Activated gamma-delta T cell treated with anti-CD3 and anti-CD28 coated beads, Interleukin-2, amount 50 U/mL, for 16 hours (primary cell): ENCODE results near the gene TRPV6.

Experiments used
- DNase-seq: peaks from one replicate; pipeline ENCODE4 v3.0.0-alpha.2; 2020; ENCODE audit warnings: low read depth

TRPV6 gene

DNA sequence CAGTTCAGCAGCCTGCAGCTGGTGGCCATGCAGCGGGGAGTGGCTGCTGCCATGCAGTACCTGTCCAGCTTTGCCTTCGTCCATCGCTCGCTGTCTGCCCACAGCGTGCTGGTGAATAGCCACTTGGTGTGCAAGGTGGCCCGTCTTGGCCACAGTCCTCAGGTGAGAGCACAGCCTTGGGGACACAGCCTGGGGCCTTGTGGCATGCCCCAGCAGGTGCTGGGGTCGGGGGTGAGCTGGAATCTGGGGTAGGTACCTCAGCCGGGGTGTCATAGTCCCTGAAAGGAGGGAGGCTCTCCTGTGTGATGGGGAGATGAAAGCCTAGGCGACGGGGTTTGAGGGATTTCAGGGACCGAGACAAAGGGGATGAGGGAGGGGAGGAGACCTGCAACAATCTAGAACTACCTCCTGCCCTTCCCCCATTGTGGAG lies 16.5 kb downstream of the TRPV6 start:
- no peak for DNase-seq

DNA sequence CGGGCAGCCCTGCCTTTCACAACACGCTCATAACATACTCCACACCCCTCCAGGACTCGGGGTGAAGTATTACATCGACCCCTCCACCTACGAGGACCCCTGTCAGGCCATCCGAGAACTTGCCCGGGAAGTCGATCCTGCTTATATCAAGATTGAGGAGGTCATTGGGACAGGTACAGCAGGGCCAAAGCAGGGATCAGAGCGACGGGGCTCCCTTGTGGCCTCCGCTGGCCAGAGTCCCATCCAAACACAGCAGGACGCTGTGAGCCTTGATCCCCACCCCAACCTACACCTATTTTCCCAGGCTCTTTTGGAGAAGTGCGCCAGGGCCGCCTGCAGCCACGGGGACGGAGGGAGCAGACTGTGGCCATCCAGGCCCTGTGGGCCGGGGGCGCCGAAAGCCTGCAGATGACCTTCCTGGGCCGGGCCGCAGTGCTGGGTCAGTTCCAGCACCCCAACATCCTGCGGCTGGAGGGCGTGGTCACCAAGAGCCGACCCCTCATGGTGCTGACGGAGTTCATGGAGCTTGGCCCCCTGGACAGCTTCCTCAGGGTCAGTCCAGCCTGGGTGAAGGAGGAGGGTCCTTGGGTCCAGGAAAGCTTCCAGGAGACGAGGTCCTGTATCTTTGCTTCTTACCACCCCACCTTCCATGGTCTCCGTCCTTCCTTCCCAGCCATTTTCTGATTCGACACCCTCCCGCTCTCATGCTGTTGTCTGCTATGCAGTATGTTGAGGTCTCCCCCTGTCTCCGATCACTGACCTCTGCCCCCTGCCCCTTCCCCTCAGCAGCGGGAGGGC lies 17.2 kb downstream of the TRPV6 start:
- DNase-seq = no peak

DNA sequence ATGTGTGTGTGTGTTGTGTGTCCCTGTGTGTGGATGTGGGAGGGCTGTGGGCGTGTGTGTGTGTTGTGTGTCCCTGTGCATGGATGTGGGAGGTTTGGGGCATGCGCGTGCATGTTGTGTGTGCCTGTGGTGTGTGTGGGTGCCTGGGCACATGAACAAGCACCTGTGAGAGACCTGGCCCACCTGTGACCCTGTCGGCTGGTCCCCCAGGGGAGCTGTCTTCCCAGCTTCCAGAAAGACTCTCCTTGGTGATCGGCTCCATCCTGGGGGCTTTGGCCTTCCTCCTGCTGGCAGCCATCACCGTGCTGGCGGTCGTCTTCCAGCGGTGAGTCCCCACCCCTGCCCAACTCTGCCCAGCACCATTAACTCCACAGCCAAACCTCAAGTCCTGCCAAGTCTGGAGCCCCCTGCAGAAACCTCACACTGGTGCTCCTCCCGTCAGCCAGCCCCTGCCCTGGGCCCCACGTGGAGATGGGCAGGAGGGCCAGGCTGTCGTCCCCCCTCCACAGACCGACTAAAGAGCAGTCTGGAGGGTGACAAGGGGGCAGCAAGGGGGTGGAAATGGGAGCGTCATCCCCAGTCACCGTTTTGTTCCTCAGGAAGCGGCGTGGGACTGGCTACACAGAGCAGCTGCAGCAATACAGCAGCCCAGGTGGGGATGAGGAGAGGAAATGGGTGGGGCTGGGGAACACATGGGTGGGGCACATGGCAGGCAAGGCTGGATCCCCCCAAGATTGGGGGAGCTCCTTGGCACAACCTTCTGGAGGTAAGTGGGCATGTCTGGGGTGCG lies 18.0 kb downstream of the TRPV6 start:
- no peak for DNase-seq

DNA sequence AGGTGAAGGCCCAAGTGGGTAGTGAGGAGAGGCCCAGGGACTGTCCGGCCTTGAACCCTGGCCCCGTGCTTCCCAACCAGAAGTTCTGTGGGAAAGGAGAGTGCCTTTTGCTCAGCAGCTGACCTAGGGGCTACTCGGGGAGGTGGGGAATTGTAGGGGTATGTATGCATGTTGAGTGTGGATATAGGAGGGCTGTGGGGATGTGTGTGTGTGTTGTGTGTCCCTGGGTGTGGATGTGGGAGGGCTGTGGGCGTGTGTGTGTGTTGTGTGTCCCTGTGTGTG lies 18.5 kb downstream of the TRPV6 start:
- DNase-seq = no peak

DNA sequence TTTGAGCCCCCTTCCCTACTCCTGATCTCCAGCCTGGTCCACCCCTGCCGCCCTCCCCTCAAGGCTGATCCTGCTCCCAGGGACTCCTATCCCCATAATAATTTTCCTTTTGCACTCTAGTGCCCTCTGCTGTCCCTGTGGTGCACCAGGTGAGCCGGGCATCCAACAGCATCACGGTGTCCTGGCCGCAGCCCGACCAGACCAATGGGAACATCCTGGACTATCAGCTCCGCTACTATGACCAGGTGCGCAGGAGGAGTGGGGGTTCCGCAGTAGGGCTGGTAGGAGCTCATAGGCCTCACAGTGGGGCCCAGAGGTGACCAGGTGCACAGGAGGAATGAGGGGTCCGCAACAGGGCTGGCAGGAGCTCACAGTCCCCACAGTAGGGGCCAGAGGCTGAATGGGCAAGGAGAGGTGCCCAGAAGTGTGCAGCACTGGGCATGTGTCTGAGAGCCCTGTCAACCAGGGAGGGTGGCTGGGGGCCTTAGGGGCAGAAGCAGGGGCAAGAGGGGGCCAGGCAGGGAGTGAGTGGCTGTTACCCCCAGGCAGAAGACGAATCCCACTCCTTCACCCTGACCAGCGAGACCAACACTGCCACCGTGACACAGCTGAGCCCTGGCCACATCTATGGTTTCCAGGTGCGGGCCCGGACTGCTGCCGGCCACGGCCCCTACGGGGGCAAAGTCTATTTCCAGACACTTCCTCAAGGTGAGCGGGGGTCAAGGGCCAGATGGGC lies 19.0 kb downstream of the TRPV6 start:
- DNase-seq = no peak

DNA sequence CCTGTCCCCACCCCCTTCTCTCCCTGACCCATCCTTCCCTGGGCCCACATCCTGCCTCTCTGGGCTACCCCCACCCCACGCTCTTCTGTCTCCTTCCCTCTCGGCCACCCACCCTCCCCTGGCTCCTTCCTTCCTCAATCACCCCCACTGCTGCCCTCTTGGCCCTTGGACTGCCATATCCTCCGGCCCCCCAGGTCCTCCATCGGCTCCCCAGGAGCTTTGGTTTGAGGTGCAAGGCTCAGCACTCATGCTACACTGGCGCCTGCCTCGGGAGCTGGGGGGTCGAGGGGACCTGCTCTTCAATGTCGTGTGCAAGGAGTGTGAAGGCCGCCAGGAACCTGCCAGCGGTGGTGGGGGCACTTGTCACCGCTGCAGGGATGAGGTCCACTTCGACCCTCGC lies 19.8 kb downstream of the TRPV6 start:
- no peak for DNase-seq

DNA sequence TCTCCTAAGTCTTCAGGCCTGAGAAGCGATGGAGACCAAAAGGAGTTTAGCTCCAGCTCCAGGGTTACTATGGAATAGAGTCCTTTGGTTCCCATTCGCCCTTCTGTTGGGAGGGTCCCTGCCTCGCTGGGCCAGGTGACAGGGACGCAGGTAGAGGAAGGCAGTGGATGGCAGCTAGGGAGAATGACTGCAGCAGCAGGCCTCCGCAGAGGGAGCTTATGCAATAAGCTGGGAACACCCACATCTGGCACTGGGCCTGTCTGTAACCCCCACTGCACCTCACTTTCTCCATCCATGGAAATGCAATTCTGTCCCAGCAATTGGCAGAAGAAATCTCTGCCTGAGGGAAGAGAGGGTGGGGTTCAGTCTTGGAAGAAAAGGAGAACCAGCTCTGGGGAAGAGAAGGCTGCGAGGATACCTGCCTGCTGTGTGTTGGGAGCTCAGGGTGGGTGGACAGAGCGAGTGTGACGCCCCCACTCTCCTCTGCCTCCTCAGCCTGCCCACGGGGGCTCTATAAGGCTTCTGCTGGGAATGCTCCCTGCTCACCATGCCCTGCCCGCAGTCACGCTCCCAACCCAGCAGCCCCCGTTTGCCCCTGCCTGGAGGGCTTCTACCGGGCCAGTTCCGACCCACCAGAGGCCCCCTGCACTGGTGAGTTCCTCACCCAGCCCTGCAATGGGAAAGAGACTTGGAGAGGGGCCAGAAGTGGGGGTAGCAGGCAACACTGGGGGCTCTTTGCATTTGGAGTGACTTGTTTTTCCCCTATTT lies 20.4 kb downstream of the TRPV6 start:
- DNase-seq = no peak

DNA sequence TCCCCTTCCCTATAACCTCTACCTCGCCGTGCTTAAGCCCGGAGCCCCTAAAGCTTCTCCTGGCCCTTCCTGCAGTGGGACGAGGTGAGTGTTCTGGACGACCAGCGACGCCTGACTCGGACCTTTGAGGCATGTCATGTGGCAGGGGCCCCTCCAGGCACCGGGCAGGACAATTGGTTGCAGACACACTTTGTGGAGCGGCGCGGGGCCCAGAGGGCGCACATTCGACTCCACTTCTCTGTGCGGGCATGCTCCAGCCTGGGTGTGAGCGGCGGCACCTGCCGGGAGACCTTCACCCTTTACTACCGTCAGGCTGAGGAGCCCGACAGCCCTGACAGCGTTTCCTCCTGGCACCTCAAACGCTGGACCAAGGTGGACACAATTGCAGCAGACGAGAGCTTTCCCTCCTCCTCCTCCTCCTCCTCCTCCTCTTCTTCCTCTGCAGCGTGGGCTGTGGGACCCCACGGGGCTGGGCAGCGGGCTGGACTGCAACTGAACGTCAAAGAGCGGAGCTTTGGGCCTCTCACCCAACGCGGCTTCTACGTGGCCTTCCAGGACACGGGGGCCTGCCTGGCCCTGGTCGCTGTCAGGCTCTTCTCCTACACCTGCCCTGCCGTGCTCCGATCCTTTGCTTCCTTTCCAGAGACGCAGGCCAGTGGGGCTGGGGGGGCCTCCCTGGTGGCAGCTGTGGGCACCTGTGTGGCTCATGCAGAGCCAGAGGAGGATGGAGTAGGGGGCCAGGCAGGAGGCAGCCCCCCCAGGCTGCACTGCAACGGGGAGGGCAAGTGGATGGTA lies 21.5 kb downstream of the TRPV6 start:
- DNase-seq = no peak

DNA sequence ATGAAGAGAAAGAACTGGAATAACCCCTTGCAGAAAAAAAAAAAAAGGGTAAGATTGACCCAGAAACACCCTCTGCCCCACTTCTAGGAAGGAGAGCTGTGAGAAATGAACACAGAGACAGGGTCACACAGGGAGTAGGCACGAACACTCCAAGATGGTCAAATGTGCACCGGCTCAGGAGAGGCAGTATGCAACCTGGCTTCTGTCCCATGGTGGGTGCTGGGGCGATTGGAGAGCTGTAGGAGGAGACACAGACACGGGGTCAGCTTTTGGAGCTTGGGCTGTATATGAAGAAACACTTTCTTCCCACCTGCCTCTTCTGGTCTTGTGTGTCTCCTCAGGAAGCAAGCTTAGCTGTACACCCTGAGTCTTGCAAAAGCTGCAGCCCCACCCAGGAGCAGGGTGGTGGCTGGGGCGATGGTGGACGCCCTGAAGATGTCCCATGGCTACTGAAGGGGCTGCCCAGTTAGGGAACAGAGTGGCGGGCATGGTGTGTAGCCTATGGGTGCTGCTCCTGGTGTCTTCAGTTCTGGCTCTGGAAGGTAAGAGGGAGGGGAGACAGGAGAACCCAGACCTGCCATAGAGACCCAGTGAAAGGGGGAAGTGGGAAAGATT lies 22.7 kb downstream of the TRPV6 start:
- no peak for DNase-seq

DNA sequence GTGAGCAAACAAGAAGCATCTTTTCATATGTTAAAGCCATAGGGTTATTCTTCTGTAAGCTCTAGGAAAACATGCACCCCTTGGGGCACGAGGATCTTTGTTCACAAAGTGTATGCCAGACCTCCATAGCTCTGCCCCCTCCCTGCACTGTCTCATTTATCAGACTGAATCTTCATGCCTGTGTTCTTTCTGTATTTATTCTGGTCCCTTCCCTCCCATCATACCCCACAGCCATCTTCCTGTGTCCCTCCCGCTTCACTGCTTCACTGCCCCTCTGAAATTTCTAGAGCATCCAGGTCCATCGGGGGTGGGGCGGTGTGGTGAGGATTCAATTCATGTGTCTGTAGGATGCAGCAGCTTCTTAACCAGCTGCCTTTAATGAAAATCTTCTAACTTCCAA lies 23.2 kb downstream of the TRPV6 start:
- no peak for DNase-seq

DNA sequence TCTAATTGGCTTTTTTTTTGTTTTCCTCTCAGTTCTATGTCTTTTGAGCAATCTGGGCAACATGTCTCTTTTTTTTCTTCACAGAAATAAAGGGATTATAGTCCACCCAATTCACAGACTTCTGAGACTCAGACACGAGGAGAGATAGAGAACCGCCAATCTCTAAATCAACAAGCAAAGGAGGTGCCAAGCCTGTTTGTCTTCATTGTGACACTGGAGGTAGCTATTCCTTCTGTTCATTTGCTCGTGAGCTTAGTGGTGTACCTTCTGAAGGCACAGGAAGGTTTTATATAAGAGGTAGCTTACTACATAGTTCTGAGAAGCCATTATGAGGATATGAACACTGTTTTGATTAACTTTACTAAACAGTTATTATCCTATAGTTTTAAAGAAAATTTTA lies 24.6 kb downstream of the TRPV6 start:
- no peak for DNase-seq

DNA sequence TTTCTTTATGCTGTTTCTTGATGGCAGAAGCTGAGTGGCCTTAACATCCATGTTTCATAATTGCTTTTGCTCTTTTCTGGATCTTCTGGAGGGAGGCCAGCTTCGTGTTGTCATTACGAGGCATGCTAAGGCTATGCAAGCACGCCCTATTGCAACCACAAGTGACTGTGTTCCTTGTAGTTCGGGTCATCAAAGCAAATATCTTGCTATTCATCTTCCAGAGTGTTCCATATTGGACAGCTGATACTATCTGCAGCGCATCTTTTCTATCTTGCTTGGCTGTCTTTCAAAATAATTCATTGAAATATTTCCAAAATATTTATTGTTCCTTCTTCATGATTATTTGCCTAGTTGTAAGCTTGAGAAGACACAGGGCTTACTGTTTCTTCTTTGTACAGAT lies 25.7 kb downstream of the TRPV6 start:
- no peak for DNase-seq

DNA sequence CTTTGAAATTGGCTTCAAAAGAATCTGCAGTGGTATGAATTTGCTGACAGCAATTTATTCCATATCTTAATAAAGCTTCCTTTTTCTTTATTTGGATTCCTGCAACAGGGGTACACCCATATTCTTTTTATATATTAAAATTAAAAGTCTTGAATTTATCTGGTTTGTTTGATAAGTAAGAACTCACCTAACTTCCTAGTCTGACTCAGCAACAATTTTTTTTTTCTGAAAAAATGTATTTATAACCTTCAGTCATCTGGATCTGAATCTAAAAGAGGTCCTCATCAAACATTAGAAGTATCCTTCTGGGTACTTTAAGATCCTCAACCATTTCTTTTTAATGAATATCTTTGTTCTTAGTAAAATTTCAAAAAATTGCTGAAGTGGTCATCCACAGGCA lies 26.1 kb downstream of the TRPV6 start:
- no peak for DNase-seq

DNA sequence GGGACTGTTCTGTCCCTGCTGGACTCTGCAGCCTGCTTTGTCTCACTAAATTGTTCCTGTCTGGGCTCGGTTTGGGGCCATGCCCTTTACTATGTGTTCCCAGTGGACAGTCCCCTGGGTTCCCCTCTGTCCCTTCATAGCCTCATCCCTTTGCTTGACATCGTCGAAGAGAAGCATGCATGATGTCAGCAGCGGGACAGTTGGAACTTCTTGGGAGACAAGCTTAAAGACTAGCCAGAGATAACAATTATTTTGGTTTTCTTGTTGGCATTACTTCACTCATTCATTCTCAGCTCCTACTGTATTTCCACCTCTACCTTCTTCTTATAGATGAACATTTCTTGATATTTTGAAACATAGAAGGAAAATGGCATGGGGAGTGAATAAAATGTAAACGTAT lies 27.9 kb downstream of the TRPV6 start:
- DNase-seq = no peak

DNA sequence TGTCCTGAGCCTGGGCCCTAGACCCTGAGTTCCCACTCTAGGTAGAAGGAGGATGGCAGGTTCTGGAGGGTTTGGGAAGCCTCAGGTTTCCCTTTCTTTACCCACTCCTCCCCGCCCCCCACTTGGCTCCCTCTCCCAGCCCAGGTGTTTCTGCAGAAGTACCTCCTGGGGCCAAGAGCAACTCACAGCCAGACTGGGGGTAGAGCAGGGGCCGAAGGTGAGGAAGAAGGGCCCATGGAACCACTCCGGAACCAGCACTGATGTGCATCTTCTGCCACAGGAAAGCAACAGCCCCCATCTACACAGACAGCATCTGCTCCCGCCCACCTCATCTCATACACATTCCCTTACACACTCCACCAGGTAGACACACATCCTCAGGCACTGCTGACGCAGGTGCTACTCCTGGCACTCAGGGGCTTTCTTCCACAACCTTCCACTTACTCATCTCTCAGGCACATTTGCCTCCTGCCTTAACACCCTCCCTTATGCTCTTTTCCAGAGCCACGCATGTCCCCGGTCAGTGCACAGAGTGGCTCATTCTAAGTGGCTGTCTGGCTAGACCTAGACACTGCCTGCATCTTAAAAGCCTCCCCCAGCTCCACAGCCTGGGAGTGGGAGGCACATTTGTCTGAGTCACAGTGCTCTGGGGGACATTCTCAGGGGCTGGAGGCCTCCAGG lies 28.8 kb downstream of the TRPV6 start:
- no peak for DNase-seq

DNA sequence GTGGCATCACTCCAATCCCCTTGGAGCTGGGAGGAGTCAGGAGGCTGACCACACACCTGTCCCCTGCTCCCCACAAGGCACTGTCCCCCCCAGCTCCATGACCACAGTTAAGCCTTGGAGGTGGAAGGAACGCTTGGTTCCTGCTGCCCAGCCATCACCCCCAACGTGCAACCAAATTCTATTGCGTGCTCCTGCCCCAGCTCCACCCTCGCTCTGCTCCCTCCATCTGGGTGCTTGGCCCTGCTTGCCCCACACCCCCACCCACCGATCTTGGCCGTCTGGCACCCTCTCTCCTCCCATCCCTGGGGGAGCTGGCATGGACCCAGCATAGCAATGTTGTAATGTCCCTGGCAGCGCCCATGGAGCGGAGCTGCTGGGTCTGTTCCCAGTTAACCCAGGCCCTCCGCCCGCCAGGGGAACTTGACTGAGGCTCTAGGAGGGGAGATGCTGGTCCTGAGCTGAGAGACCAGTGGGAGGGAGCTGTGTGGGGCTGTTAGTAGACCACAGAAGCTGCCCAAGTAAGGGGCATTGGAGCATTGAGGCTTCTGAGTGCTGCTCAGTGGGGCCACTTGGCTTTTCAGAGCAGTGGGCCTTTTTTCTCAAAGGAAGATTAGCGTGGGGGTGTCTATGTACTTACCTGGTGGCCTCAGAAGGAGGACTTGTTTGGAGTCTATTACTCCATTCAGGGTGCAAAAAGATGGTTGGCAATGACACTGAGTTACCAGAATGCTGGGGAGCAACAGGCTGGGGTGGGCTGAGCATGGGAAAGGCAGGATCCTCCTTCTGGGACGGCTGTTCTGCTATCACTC lies 29.6 kb downstream of the TRPV6 start:
- no peak for DNase-seq

DNA sequence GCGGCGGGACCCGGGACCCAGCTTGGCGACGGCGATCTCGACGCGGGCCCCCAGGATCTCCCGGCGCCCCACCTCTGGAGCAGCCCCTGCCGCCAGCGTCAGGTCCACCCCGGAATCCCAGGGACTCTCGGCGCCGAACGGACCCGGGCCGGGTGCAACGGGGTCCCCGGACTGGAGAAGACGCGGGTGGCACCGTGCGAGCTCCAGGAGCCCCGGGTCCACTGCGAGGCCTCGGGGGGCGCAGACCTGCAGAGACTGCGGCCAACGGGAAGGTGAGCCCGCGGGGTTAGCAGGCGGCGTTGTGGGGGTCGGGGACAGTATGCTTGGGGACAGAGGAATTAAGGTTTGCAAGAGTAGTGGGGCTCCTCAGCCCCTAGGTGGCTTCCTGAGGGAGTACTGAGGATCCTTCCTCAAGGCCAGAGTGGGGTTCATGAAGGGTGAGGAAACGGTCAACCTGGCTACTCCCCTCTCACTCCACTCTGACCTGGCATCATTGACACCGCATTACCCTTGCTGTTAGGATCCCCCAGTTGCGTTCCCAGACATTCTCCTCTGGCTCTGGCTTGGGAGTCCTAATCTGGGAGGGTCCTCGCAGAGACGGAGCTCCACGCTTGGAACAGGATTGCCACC lies 30.3 kb downstream of the TRPV6 start:
- DNase-seq = no peak

DNA sequence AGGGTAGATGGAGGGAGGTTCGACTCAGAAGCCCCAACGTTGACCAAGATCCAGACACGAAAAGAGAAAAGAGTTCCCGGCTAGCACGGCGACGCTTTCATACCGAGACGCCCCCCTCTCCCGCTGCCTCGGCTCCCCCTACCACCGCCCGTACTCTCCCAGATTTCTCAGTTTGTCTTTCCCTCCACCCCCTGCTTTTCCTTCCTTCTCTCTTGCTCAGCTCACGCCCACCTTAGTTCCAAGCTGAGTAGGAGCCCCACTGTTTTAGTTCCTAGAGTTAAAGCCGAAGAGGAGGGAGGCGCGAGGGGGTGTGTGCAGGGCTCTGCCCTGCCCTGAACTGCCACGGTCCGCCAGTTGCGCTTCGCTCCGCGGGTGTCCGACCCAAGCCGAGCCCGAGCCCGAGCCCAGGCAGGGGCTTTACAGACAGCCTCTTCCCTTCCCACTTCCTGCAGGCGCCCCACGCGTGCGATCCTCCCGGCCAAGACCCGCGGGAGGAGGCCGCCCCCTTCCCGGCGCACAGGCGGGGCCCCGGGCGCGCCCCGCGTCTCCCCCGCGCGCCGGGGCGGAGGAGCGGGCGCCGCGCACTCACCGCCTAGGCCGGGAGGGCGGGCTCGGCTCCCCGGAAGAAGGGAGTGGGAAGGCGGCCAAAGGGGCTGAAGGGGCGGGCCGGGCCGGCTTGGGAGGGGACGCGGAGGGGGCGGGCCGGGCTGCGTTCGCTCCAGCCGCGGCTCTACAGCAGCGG lies 31.0 kb downstream of the TRPV6 start, which contains the start of gene EPHB6:
EPHB6 (plus strand) TSS at position 705 of the 742 bp plus-strand sequence. CDS start 8,152 bp downstream, outside the sequence.
- peak; percentile 28 for DNase-seq
